ENCODE data around the gene SAMHD1.
"Not testable (repeated sequence)": the region's sequence is repeated elsewhere in the genome, so short reads cannot be mapped to it uniquely, and the experiment has no call there.

SAMHD1 gene

DNA sequence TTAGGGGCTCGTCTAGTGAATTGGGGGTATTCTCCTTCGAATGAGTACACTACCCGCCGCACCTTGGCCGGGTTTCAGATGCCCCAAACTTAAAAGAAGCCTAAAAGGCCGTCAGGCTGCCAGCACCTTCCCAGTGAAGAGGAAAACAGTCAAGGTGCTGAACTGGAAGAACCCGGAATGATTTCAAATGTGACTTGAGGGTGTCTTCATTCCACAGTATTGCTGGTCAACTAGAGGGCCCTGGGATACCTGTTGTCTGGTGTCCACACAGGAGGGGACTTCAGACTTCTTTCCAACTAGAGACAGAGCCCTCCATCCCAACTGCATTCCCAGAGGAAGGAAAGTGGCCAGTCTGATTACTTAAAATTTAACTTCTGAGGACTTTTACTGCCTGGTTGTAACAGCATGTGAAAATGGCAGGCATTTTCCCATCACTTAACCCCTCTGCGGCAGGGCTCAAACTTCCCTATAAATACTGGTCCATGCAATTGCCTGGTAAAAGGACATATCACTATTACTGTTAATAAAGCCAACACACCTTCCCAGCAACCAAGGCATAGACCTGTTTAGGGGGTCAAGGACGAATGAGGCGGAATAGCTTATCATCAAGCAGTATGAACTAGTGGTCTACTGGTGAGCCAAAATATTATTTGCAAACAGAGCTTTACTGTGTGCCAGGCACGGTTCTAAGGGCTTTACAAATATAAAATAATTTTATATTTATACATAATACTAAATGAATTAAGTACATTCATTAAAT, 651 bp upstream of the SAMHD1 start:
- DNase-seq, result no peak

DNA sequence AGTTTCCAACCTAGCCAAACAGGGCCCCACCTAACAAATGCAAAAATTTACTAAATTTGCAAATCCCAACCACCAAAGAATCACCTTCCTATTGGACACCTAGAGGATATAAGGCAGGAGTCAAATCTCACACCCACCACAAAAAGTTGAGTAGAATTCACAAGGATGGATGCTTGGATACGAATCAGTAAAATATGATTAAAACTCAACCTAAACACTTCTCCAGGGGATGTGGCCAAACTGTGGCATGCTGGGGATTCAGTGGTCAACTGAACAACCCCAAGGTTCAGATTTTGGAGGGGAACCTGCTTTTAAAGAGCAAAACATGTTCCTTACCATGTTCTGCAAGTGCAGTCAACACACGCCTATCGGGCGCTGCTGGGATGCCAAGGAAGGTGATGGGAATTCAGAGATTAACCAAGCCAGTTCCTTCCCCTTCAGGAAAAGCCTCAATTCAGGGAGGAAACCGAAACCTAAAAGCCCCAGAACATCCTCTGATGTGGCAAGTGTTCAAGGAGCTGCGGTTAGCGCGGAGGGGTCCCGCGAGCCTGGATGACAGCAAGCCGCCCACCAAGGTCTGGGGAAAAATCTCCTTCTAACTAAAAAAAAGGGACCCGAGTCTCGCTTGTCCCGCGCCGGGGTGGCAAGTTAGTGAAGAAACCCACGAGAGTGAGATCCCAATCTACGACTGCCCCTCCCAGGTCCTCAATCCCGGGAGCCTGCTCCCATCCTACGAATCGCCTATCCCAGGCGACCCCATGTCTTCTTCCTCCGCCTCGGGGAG, 902 bp downstream of the SAMHD1 start:
- DNase-seq, result no peak

DNA sequence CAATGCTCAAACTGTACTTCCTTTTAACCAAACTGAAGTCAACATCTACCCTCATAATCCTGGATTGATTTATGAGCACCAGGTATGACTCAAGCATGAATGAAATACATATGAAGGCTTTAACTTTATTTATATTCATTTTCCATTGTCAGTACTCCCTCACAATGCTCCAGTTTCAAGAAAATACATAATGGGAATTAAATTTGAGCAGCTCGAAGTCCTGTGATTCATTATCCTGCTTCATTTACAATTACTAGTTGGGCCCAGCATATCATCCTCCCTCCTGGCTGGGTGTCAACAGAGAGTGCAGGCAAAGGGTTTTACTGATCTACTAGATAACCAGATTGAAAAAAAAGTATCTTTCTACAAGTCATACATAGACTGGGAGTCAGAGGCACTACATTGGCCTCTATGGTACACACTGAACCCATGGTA, 10.1 kb downstream of the SAMHD1 start:
- DNase-seq, result no peak

DNA sequence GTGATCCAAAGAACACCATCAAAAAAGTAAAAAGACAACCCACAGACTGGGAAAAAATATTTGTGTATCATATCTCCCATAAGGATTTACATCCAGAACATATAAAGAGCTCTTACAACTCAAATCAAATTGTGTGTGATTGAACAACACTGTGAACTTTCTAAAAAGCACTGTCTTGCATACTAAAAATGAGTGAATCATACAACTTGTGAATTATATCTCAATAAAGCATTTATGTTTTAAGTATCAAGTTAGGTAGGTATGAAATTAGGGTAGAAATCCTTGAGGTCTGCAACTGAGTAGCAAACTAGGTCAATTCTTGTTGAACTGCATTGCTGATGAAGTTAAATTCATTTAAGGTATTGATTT, 14.1 kb downstream of the SAMHD1 start:
- DNase-seq, result no peak

DNA sequence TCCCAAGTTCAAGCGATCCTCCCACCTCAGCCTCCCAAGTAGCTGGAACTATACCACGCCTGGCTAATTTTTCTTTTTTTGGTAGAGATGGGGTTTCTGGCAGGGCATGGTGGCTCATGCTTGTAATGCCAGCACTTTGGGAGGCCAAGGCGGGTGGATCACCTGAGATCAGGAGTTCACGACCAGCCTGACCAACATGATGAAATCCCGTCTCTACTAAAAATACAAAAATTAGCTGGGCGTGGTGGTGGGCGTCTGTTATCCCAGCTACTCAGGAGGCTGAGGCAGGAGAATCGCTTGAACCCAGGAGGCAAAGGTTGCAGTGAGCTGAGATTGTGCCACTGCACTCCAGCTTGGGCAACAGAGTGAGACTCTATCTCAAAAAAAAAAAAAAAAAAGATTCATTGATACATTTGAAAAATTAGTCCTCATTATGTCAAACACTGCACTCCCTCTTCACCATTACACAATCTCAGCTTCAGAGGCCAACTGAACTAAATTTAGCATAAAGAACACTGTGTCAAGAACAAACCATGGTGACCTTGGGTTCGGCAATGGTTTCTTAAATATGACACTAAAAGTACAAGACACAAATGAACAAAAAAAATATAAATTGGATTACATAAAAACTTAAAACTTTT, 14.6 kb downstream of the SAMHD1 start:
- not testable (repeated sequence) for DNase-seq

DNA sequence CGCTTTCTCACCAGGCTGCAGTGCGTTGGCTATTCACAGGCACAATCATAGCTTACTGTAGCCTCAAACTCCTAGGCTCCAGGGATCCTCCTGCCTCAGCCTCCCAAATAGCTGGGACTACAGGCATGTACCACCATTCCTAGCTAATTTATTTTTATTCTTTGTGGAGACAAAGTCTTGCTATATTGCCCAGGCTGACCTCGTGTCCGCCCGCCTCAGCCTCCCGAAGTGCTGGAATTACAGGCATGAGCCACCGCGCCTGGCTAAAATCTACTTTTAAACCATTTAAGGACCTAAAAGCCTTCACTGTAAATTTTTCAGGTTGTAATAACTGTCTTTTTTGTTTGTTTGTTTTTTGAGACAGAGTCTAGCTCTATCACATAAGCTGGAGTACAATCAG, 15.2 kb downstream of the SAMHD1 start:
- DNase-seq, result no peak

DNA sequence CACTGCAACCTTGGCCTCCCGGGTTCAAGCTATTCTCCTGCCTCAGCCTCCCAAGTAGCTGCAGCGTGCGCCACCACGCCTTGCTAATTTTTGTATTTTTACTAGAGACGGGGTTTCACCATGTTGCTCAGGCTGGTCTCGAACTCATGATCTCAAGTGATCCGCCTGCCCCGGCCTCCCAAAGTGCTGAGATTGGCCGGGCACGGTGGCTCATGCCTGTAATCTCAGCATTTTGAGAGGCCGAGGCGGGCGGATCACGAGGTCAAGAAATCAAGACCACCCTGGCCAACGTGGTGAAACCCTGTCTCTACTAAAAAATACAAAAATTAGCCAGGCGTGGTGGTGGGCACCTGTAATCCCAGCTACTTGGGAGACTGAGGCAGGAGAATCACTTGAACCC, 17.9 kb downstream of the SAMHD1 start:
- not testable (repeated sequence) for DNase-seq

DNA sequence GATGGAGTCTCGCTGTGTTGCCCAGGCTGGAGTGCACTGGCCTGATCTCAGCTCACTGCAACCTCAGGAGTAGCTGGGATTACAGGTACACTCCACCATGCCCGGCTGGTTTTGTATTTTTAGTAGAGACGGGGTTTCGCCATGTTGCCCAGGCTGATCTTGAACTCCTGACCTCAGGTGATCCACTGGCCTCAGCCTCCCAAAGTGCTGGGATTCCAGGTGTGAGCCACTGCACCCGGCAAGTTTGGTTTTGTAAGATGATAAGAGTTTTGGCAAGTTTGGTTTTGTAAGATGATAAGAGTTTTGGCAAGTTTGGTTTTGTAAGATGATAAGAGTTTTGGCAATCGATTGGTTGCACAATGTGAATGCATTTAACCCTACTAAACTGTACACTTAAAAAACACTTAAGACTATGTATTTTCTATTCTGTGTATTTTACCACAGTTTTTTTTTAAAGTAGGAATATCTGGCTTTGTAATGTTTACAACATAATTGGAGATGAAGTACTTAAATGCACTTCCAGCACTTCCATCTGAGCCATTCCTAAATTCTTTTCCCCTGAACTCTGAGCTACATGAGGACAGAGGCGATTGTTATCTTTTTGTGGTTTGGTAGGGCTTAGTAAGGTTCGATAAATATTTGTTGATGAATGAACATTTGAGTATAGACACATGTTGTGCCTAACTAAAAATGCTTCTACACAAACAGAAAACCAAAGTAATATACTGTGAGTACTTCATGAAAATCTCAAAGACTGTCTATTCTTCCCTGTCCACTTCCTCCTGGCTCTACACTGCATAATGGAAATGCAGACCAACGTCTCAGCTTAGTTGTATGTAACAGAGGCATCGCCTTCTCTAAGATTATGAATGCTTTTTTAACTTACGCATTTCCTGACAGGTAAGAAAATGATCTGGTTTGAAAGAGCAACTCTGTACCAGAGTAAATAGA, 18.8 kb downstream of the SAMHD1 start:
- DNase-seq, result no peak

DNA sequence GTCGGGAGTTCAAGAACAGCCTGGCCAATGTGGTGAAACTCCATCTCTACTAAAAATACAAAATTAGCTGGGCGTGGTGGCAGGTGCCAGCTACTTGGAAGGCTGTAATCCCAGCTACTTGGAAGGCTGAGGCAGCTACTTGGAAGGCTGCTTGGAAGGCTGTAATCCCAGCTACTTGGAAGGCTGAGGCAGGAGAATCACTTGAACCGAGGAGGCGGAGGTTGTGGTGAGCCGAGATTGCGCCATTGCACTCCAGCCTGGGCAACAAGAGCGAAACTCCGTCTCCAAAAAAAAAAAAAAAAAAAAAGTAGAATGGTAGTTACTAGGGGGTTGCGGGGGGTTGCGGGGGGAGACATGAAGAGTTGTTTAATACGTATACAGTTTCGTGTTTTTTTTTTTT, 19.4 kb downstream of the SAMHD1 start:
- not testable (repeated sequence) for DNase-seq

DNA sequence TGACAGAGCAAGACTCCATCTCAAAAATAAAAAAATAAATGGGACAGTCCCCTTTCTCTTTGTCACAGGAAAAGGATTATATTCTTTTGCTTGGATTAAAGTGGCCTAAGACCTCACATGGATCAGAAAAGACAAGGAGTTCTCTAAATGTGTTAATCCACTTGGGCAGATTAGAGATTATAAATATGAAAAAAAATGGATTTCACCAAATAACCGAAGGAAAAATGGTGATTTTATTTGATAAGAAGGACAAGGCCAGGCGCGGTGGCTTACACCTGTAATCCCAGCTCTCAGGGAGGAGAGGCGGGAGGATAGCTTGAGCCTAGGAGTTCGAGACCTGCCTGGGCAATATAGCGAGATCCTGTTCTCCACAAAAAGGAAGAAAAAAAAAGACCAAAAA, 21.8 kb downstream of the SAMHD1 start:
- DNase-seq, result no peak

DNA sequence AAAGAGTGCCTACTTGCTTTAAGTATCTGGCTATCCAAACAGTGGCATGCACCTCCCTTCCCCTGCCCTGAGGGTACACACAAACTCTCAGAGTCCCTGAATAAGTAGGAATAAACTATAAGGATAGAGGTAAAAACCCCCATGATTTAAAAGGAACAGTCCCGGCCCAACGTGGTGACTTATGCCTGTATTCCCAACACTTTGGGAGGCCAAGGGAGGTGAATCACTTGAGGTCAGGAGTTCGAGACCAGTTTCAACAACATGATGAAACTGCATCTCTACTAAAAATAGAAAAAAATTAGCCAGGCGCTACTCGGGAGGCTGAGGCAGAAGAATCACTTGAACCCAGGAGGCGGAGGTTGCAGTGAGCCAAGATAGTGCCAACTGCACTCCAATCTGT, 22.2 kb downstream of the SAMHD1 start:
- DNase-seq, result no peak

DNA sequence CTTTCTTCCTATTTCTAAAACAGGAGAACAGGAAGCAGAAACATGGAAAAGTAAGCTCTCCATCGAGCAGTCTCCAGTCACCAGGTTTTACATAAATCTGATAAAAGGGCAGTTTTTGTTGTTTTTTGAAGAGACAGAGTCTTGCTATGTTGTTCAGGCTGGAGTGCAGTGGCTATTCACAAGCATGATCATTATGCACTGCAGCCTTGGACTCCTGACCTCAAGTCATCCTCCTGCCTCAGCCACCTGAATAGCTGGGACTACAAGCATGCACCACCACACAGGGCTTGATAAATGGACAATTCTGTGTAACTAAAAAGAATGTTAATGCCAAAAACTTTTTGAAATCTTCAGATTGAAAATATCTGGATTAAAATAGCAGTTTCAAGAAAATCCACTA, 23.8 kb downstream of the SAMHD1 start:
- DNase-seq, result no peak

DNA sequence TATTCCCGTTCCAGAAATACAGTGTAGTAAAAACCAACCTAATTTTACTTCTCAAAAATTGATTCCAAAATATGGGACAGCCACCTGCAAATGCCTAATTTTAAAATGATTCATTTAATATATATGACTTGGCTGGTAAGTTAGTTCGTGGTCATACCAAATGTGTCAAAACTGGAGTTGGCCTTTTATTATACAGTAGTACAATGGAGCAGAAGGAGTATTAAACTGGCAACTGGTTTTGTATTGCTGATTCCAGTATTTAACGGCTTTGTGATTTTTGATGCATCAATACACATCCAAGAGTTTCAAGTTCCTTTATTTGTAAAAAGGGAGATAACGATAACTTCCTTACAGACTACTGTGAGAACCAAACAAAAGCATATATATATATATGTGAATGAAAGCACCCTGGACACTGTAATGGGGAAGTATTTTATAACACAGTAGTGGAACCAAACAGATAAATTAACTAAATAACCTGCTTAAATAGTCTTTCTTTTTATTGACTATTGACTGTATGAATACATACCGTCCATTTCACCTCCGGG, 24.8 kb downstream of the SAMHD1 start:
- DNase-seq, result no peak

DNA sequence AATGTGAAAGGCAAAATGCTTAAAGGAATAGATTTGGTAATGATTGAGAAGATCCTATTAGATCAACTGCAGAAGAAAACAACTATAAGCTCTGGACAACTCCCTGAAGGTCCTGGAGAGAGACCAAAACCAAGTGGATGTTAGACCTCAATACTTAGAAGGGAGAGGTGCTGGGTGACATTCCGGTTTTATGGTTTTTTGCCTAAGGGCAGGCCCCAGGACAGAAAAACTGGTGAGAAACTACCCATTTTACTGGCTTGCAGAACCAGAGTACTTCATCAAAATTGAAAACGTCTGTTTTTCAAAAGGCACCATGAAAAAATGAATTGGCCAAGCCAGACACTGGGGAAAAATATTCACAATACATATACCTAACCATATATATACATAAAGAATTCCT, 26.3 kb downstream of the SAMHD1 start:
- DNase-seq, result no peak

DNA sequence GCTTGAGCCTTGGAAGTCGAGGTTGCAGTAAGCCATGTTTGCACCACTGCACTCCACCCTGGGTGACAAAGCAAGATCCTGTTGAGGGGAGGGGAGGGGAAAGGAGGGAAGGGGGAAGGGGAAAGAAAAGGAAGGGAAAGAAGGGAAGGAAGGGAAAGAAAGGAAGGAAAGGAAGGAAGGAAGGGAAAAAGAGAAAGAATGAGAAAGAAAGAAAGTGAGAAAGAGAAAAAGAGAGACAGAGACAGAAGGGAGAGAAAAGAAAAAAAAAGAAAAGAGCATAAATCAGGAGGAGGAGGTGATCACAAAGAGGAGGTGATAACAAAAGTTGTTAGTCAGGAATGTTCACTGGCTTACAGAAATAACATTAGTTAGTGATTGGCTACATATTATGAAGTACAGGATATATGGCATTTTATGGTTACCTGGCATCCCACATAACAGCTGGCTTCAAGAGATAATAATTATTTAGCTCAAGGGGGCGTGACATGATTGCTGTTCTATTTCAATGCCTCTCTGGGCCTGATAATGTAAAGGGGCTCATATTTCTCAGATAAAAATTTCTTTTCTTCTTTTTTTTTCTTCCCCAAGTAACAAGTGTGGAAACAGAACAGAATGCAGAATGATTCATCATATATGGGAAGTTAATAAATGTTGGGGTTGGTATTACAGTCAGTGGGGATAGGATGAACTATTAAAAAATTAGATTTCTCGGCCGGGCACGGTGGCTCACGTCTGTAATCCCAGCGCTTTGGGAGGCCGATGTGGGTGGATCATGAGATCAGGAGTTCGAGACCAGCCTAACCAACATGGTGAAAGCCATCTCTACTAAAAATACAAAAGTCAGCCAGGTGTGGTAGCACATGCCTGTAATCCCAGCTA, 27.1 kb downstream of the SAMHD1 start:
- DNase-seq, result no peak

DNA sequence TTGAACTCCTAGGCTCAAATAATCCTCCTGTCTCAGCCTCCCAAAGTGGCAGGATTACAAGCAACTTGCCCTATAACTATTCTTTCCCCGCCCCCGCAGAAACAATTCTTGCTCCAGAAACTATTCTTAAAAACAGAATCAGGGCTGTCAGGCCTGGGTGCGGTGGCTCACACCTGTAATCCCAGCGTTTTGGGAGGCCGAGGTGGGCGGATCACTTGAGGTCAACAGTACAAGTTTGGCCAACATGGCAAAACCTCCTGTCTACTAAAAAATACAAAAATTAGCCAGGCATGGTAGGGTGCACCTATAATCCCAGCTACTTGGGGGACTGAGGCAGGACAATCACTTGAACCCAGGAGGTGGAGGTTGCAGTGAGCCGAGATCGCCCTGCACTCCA, 31.2 kb downstream of the SAMHD1 start:
- no peak for DNase-seq

DNA sequence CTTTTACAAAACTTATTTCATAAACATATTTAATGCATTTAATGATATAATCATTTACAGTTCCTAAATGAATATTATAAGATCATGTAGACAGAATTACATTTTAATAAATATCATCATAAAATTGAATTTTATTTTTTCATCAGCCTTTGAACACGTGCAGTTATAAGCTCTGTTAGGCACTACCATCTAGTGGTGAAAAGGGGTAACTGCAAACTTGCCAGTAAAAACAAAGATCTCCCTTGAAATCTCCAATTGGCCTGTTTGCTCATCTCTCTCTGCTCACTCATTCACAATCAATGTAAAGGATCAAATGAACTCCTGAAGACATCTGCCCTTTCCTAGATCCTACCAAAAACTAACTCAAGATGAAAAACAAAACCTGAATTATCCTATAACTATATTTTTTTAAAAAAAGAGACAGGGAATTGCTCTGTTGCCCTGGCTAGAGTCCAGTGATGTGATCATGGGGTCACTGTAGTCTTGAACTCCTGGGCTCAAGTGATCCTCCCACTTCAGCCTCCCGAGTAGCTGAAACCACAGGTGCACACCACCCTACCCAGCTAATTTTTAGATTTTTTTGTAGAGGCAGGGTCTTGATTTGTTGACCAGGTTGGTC, 31.7 kb downstream of the SAMHD1 start:
- DNase-seq, result peak; percentile 23

DNA sequence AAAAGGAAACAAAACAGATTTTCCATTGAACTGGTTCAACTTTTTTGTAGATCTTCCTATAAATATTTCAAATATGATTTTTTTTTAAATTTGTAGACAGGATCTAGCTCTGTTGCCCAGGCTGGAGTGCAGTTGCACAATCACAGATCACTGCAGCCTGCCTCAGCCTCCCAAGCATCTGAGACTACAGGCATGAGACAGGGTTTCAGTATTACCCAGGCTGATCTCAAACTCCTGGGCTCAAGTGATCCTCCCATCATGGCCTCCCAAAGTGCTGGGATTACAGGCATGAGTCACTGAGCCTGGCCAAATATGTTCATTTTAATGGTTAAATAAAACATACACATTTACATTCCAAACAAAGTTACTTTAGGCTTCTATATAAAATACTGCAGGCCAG, 33.6 kb downstream of the SAMHD1 start:
- no peak for DNase-seq

DNA sequence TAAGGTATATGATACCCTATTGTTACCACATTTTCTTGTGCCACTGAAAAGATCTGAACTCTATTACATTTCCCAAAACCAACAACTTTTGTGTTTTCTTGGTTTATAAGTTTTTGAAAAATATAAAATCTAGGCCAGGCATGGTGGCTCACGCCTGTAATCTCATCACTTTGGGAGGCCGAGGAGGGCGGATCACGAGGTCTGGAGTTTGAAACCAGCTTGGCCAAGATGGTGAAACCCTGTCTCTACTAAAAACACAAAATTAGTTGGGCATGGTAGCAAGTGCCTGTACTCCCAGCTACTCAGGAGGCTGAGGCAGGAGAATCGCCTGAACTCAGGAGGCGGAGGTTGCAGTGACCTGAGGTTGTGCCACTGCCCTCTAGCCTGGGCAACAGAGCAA, 34.3 kb downstream of the SAMHD1 start:
- no peak for DNase-seq

DNA sequence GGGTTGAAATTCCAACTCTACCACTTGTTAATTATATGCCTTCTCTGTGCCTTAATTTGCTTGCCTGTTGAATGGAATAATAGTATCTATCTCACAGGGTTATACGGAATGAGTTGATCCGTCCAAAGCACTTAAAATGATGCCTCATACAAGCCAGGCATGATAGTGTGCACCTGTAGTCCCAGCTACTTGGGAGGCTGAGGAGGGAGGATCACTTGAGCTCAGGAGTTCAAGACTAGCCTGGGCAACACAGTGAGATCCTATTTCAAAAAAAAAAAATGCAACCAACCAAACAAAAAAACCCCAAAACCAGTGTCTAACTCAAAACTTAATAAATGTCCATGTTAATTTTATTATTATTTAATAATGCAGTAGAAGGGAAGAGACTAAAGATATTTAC, 35.3 kb downstream of the SAMHD1 start:
- DNase-seq, result no peak

DNA sequence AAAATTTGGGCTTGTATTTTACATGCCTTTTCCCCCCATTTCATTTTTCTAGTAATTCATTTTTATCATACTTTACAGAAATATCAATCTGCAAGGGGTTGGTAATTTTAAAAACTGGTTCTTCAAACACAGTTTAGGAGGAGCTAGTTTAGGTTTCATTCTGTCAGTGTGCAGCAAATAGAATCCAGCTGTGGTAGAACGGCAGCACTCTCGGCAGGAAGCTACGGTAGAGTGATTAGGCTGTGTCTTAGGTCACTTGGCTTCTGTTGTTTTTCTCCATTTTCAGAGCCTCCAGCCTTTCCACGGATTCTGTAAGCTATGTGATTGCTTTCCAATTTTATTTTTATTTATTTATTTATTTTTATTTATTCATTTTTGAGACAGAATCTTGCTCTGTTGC, 42.9 kb downstream of the SAMHD1 start:
- no peak for DNase-seq

Measured in GF-D8 (cell line).